H1 (cell line): Measurements from ENCODE around the gene CLEC2B. TPM values are rescaled to one million over a fixed set of nuclear protein-coding genes. Genes with fewer than 3 reads are reported as not detected.

Experiments used
- CTCF ChIA-PET: fragments of 300-600 bp; sonication (Branson Sonifier 250); formaldehyde crosslinking; loops from one replicate; lab custom pipeline; 2021; ENCODE audit not compliant: partially characterized antibody; lab: Charles Lee
- POLR2A ChIA-PET: fragments of 300-600 bp; sonication (Branson Sonifier 250); formaldehyde crosslinking; loops from one replicate; lab custom pipeline; 2021; ENCODE audit warnings: inconsistent platforms; ENCODE audit not compliant: partially characterized antibody; lab: Charles Lee
- DNase-seq, 2 experiments: peaks; one replicate each; pipeline versions ENCODE4 v3.0.0 to v3.0.0-alpha.2; 2010 to 2022; ENCODE audit warnings: low spot score in 2 of 2, low read depth in 1 of 2, mixed read lengths in 1 of 2
- FAIRE-seq: peaks from 2 replicates; lab custom pipeline; 2011; peaks lifted over from hg19 to GRCh38; lab: Jason Lieb, UNC
- H2AFZ ChIP-seq: 2 replicates; pipeline ENCODE4 v1.8.1; 2012; ENCODE audit warnings: low read length, inconsistent platforms
- H2AK5ac ChIP-seq: 2 replicates; pipeline ENCODE4 v1.6.1; 2013; ENCODE audit warnings: low read depth, low read length
- H2BK120ac ChIP-seq: replicated peaks from 2 replicates; pipeline ENCODE3; 2013; ENCODE audit warnings: low read depth, low read length, inconsistent platforms
- H2BK12ac ChIP-seq: 2 replicates; pipeline ENCODE4 v1.6.1; 2013; ENCODE audit warnings: low read depth, low read length
- H2BK15ac ChIP-seq: 2 replicates; pipeline ENCODE4 v1.6.1; 2013; ENCODE audit warnings: low read length
- H2BK20ac ChIP-seq: 2 replicates; pipeline ENCODE4 v1.6.1; 2013; ENCODE audit warnings: low read length
- H2BK5ac ChIP-seq: 2 replicates; pipeline ENCODE4 v1.6.1; 2013; ENCODE audit warnings: low read depth, low read length
- H3K14ac ChIP-seq: 2 replicates; pipeline ENCODE4 v1.6.1; 2013; ENCODE audit warnings: inconsistent platforms; ENCODE audit not compliant: insufficient read length
- H3K18ac ChIP-seq: 2 replicates; pipeline ENCODE4 v1.6.1; 2013; ENCODE audit warnings: low read length; ENCODE audit errors: extremely low read depth
- H3K23ac ChIP-seq: 2 replicates; pipeline ENCODE4 v1.6.1; 2013; ENCODE audit warnings: inconsistent platforms; ENCODE audit not compliant: insufficient read length
- H3K23me2 ChIP-seq: 2 replicates; pipeline ENCODE4 v1.6.1; 2013; ENCODE audit warnings: low read depth, low read length
- H3K27ac ChIP-seq: 2 replicates; pipeline ENCODE4 v1.6.1; 2011; ENCODE audit warnings: low read depth, low read length, inconsistent platforms
- H3K27me3 ChIP-seq, 4 experiments: replicated peaks in 1 of 4; 1 replicate in 1 of 4; 2 replicates in 3 of 4; pipeline versions ENCODE4 v1.6.1 to v1.8.1; 2011 to 2013; ENCODE audit warnings: low read length in 3 of 4, mild to moderate bottlenecking in 3 of 4, inconsistent platforms in 2 of 4, mixed read lengths in 2 of 4, moderate library complexity in 1 of 4; ENCODE audit not compliant: control insufficient read depth in 3 of 4, insufficient read depth in 3 of 4; ENCODE audit errors: extremely low read depth in 1 of 4
- H3K36me3 ChIP-seq, 4 experiments: 2 replicates each; pipeline versions ENCODE4 v1.6.1 to v1.8.1; 2011 to 2013; ENCODE audit warnings: mild to moderate bottlenecking in 4 of 4, low read length in 3 of 4, moderate library complexity in 2 of 4, control low read depth in 1 of 4, inconsistent platforms in 1 of 4; ENCODE audit not compliant: insufficient read depth in 4 of 4, control insufficient read depth in 2 of 4
- H3K4ac ChIP-seq: replicated peaks from 2 replicates; pipeline ENCODE3; 2013; ENCODE audit warnings: low read length, low read depth, mixed read lengths, inconsistent platforms; ENCODE audit not compliant: insufficient read length
- H3K4me1 ChIP-seq, 4 experiments: replicated peaks in 1 of 4; 1 replicate in 1 of 4; 2 replicates in 3 of 4; pipeline versions ENCODE4 v1.6.1 to v1.8.1; 2011 to 2013; ENCODE audit warnings: low read length in 3 of 4, inconsistent platforms in 2 of 4, mixed read lengths in 1 of 4; ENCODE audit not compliant: insufficient read depth in 4 of 4, control insufficient read depth in 3 of 4
- H3K4me2 ChIP-seq, 2 experiments: 2 replicates each; pipeline versions ENCODE4 v1.6.1 to v1.8.1; 2011 to 2013; ENCODE audit warnings: low read depth in 2 of 2, low read length in 2 of 2, control low read depth in 1 of 2, inconsistent platforms in 1 of 2, mild to moderate bottlenecking in 1 of 2; ENCODE audit not compliant: insufficient read depth in 1 of 2
- H3K4me3 ChIP-seq, 4 experiments: fragments of 200-600, 300-600 bp in 1 of 4; sonication (generic), shearing (Covaris generic), sonication (Bioruptor Twin) in 1 of 4; 2 replicates each; pipeline versions ENCODE4 v1.5.1 to v1.8.1; 2011 to 2016; ENCODE audit warnings: low read length in 4 of 4, low read depth in 3 of 4, control low read depth in 2 of 4, inconsistent platforms in 2 of 4, mild to moderate bottlenecking in 2 of 4, mixed read lengths in 1 of 4, moderate library complexity in 1 of 4; ENCODE audit not compliant: insufficient read depth in 2 of 4; ENCODE audit errors: extremely low read depth in 1 of 4
- H3K56ac ChIP-seq: replicated peaks from 2 replicates; pipeline ENCODE3; 2013; ENCODE audit warnings: low read depth, mild to moderate bottlenecking, mixed read lengths, low read length, inconsistent platforms; ENCODE audit not compliant: insufficient read length
- H3K79me1 ChIP-seq: 2 replicates; pipeline ENCODE4 v1.6.1; 2013; ENCODE audit warnings: low read depth, low read length, control low read depth
- H3K79me2 ChIP-seq, 2 experiments: 2 replicates each; pipeline versions ENCODE4 v1.6.1 to v1.8.1; 2012 to 2013; ENCODE audit warnings: low read length in 2 of 2, mild to moderate bottlenecking in 2 of 2, inconsistent platforms in 1 of 2; ENCODE audit not compliant: insufficient read depth in 2 of 2, control insufficient read depth in 1 of 2
- H3K9ac ChIP-seq, 4 experiments: replicated peaks in 1 of 4; 1 replicate in 1 of 4; 2 replicates in 3 of 4; pipeline versions ENCODE4 v1.6.1 to v1.8.1; 2011 to 2013; ENCODE audit warnings: low read depth in 3 of 4, low read length in 3 of 4, control low read depth in 2 of 4, mild to moderate bottlenecking in 2 of 4, moderate library complexity in 2 of 4, inconsistent platforms in 1 of 4; ENCODE audit errors: extremely low read depth in 1 of 4
- H3K9me3 ChIP-seq, 2 experiments: 2 replicates each; pipeline versions ENCODE4 v1.6.1 to v1.8.1; 2012 to 2013; ENCODE audit warnings: mild to moderate bottlenecking in 2 of 2, moderate library complexity in 2 of 2, control low read depth in 1 of 2, inconsistent platforms in 1 of 2, low read depth in 1 of 2, low read length in 1 of 2, mixed read lengths in 1 of 2; ENCODE audit not compliant: insufficient read depth in 2 of 2
- H4K20me1 ChIP-seq, 2 experiments: replicated peaks in 1 of 2; 2 replicates each; pipeline versions ENCODE3 to v1.8.1; 2011 to 2013; ENCODE audit warnings: inconsistent platforms in 2 of 2, low read length in 2 of 2, mild to moderate bottlenecking in 1 of 2; ENCODE audit not compliant: insufficient read depth in 2 of 2, control insufficient read depth in 1 of 2
- H4K5ac ChIP-seq: 2 replicates; pipeline ENCODE4 v1.6.1; 2013; ENCODE audit warnings: low read length, low read depth, mixed read lengths, inconsistent platforms; ENCODE audit not compliant: insufficient read length
- H4K8ac ChIP-seq: 2 replicates; pipeline ENCODE4 v1.8.0; 2013; ENCODE audit warnings: mild to moderate bottlenecking, moderate library complexity, low read length, inconsistent platforms; ENCODE audit not compliant: insufficient read depth; ENCODE audit errors: extremely low read depth
- H4K91ac ChIP-seq: replicated peaks from 2 replicates; pipeline ENCODE3; 2013; ENCODE audit warnings: low read length, mixed read lengths, inconsistent platforms; ENCODE audit not compliant: insufficient read length
- CTBP2 ChIP-seq: IDR thresholded peaks from 2 replicates; pipeline ENCODE4 v1.7.0; 2011; ENCODE audit warnings: borderline replicate concordance, mild to moderate bottlenecking, moderate library complexity, mixed read lengths, low read length; ENCODE audit not compliant: insufficient read depth, insufficient read length
- JUN ChIP-seq: IDR thresholded peaks from 2 replicates; pipeline ENCODE4 v1.6.1; 2011; ENCODE audit warnings: low read depth, mild to moderate bottlenecking, improper control_type of control experiment, low read length
- POU5F1 ChIP-seq: IDR thresholded peaks from 2 replicates; pipeline ENCODE4 v1.6.1; 2011; ENCODE audit warnings: low read depth, mild to moderate bottlenecking, low read length, moderate library complexity
- SIN3A ChIP-seq, 2 experiments: IDR thresholded peaks in 1 of 2; conservative IDR thresholded peaks in 1 of 2; 2 replicates each; pipeline ENCODE4 v1.6.1; 2011 to 2012; ENCODE audit warnings: low read length in 2 of 2, improper control_type of control experiment in 1 of 2, low read depth in 1 of 2, mild to moderate bottlenecking in 1 of 2
- TEAD4 ChIP-seq: IDR thresholded peaks from 2 replicates; pipeline ENCODE4 v1.6.1; 2012; ENCODE audit warnings: low read depth, low read length, inconsistent platforms, mixed read lengths
- WGBS, 2 experiments: shearing (Covaris generic) in 1 of 2; methylation state at CpG; one replicate each; pipeline versions ENCODE4 v1.1.6 to v1.1.7; 2013 to 2015; ENCODE audit warnings: low lambda C conversion rate in 2 of 2, mixed read lengths in 2 of 2, inconsistent platforms in 1 of 2, low coverage in 1 of 2, missing lambda C conversion rate in 1 of 2; ENCODE audit not compliant: insufficient replicate concordance in 2 of 2, insufficient coverage in 1 of 2, insufficient read length in 1 of 2; ENCODE audit errors: extremely low coverage in 1 of 2, missing lambda C conversion rate in 1 of 2; 5-methylcytosine and 5-hydroxymethylcytosine counted together
- polyA plus RNA-seq, 7 experiments: library from polyadenylated mRNA; depleted of rRNA in 3 of 7; stranded (reverse) in 5 of 7; unstranded in 2 of 7; fragments of >200 nt in 5 of 7; fragments of 200-250 nt in 2 of 7; gene quantifications; 1 replicate in 5 of 7; 2 replicates in 1 of 7; 4 replicates in 1 of 7; pipeline versions ENCODE4 v1.2.1 to v1.2.3, GENCODE V29; 2011 to 2013; ENCODE audit warnings: missing spikeins in 2 of 7, mixed read lengths in 2 of 7
- total RNA-seq: library from RNA; stranded (reverse); fragmentation: NEBNext Ultra II Directional; extraction: Animal tissue kit (Norgen Biotek cat#: 25700); gene quantifications from 2 replicates; pipeline ENCODE4 v1.2.1, GENCODE V29; 2021

CLEC2B gene
- total and polyA plus RNA-seq, 2 of the 8 experiments (the other 6 are each of a cell fraction or from before 2014, with no cell fraction given) = not detected

DNA sequence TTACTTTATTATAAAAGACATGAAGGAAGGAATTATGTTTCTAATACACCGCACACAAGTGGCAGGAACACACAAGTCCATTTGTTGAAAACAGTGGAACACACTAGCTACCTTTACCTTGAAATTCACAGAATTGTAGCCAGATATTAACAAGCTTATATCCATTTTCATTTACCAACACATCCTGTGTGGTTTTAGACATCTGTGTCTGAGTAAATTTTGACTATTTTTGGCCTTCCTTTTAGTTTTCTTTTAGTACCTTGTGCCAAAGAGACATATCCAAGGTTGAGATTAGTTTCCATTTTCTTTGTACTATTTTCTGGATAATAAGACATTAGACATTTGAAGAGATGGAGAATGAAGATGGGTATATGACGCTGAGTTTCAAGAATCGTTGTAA lies 12.1 kb upstream of the CLEC2B start, which contains the start of gene KLRF2:
Gene KLRF2 (plus strand): TSS at position 244 of the 400 bp plus-strand sequence. CDS start 107 bp downstream, at position 351.
- no peak within 1 kb of the TSS for H2BK15ac ChIP-seq
- FAIRE-seq = no peak
- no peak within 1 kb of the TSS for H3K56ac ChIP-seq
- no peak within 1 kb of the TSS for H2BK12ac ChIP-seq
- H3K9ac ChIP-seq = no peak within 1 kb of the TSS
- H3K4me1 ChIP-seq = peaks cover 0 to 6% (median under 1%) of the 10 kb centered on the region in 4 experiments; a peak in 2 of 7 replicates
- no peak within 1 kb of the TSS for H4K91ac ChIP-seq
- no peak within 1 kb of the TSS for H4K8ac ChIP-seq
- CTCF ChIA-PET = interaction anchor here (1.4 kb wide), 1 partner anchor 9 kb away, joined by 4 read pairs; no protein-coding TSS in a partner anchor
- H3K36me3 ChIP-seq = no peaks in the 10 kb centered on the region
- H3K4me2 ChIP-seq = no peak within 1 kb of the TSS
- H3K79me1 ChIP-seq = no peaks in the 10 kb centered on the region
- H3K23me2 ChIP-seq = no peaks in the 10 kb centered on the region
- H3K23ac ChIP-seq = no peak within 1 kb of the TSS
- 89% methylated on average over 3 of the region's 3 CpGs; no CpG with 5 or more reads in 1 of the 2 experiments for WGBS, 2 experiments
- no peaks in the 10 kb centered on the region for H3K27me3 ChIP-seq
- no peak within 1 kb of the TSS for H3K18ac ChIP-seq
- POLR2A ChIA-PET = interaction anchor here (0.7 to 1.2 kb wide), 2 partner anchors 19 to 262 kb away, joined by 3 read pairs; no protein-coding TSS in a partner anchor
- no peaks in the 10 kb centered on the region for H4K20me1 ChIP-seq
- H2BK120ac ChIP-seq = no peak within 1 kb of the TSS
- H3K79me2 ChIP-seq = no peaks in the 10 kb centered on the region
- no peak within 1 kb of the TSS for H2AFZ ChIP-seq
- no peaks in the 10 kb centered on the region for H3K9me3 ChIP-seq
- H3K4ac ChIP-seq = no peak within 1 kb of the TSS
- no peak for DNase-seq
- no peak within 1 kb of the TSS for H4K5ac ChIP-seq
- no peak within 1 kb of the TSS for H2BK5ac ChIP-seq
- H3K4me3 ChIP-seq = no peak within 1 kb of the TSS
- no peak within 1 kb of the TSS for H3K14ac ChIP-seq
- TF ChIP-seq SIN3A (conservative IDR thresholded peaks at IDR 0.05 in 1 of 2, IDR thresholded peaks at IDR 0.05 in 1 of 2; ENCODE audit: low read depth in 1 of 2, low read length in 2 of 2) (no peak), JUN (no peak), TEAD4 (no peak), CTBP2 (no peak), POU5F1 (no peak)
- 0 out of 2 replicates have a peak within 1 kb of the TSS, but pooled peaks have one; percentile 10 for H2AK5ac ChIP-seq
- no peak within 1 kb of the TSS for H3K27ac ChIP-seq
- H2BK20ac ChIP-seq = no peak within 1 kb of the TSS
